Measurements from ENCODE around the gene OR2H1. TPM values are rescaled to one million over a fixed set of nuclear protein-coding genes. Genes with fewer than 3 reads are reported as not detected.

The OR2H1 gene
- polyA plus RNA-seq, 1 donor, result not detected

GRCh38 chr6:29483735-29484134 is 26.8 kb downstream of the OR2H1 start:
- DNase-seq, result no peak

- DNase-seq, result no peak
Observed at GRCh38 chr6:29486577-29486976, 29.6 kb downstream of the OR2H1 start.

GRCh38 chr6:29487131-29487530 is 30.2 kb downstream of the OR2H1 start:
- DNase-seq, result no peak

- DNase-seq, result no peak
Observed at GRCh38 chr6:29487660-29488059, 30.7 kb downstream of the OR2H1 start, which contains the start of gene MAS1L. MAS1L (minus strand) TSS chr6:29487956; CDS start chr6:29487902, 54 bp downstream.

GRCh38 chr6:29488874-29489273 is 31.9 kb downstream of the OR2H1 start:
- DNase-seq, result no peak

GRCh38 chr6:29489286-29489685 is 32.3 kb downstream of the OR2H1 start:
- no peak for DNase-seq

GRCh38 chr6:29490055-29490454 is 33.1 kb downstream of the OR2H1 start:
- no peak for DNase-seq

GRCh38 chr6:29490552-29490951 is 33.6 kb downstream of the OR2H1 start:
- DNase-seq, result no peak

GRCh38 chr6:29491574-29491973 is 34.6 kb downstream of the OR2H1 start:
- DNase-seq, result no peak

- DNase-seq, result no peak
Observed at GRCh38 chr6:29493261-29493660, 36.3 kb downstream of the OR2H1 start.

GRCh38 chr6:29494131-29494530 is 37.2 kb downstream of the OR2H1 start:
- DNase-seq, result no peak

GRCh38 chr6:29495571-29495970 is 38.6 kb downstream of the OR2H1 start:
- no peak for DNase-seq

- DNase-seq, result no peak
Observed at GRCh38 chr6:29496961-29497360, 40.0 kb downstream of the OR2H1 start.

GRCh38 chr6:29499704-29500103 is 42.7 kb downstream of the OR2H1 start:
- no peak for DNase-seq

- DNase-seq, result no peak
Observed at GRCh38 chr6:29500594-29500993, 43.6 kb downstream of the OR2H1 start.

- DNase-seq, result no peak
Observed at GRCh38 chr6:29501106-29501505, 44.2 kb downstream of the OR2H1 start.

- no peak for DNase-seq
Observed at GRCh38 chr6:29502181-29502580, 45.2 kb downstream of the OR2H1 start.

GRCh38 chr6:29502597-29502996 is 45.6 kb downstream of the OR2H1 start:
- no peak for DNase-seq

- DNase-seq, result no peak
Observed at GRCh38 chr6:29504961-29505360, 48.0 kb downstream of the OR2H1 start.

- DNase-seq, result no peak
Observed at GRCh38 chr6:29505808-29506207, 48.9 kb downstream of the OR2H1 start.

GRCh38 chr6:29506446-29507067 is 49.6 kb downstream of the OR2H1 start:
- no peak for DNase-seq

GRCh38 chr6:29507319-29507718 is 50.4 kb downstream of the OR2H1 start:
- no peak for DNase-seq

- no peak for DNase-seq
Observed at GRCh38 chr6:29509239-29509638, 52.3 kb downstream of the OR2H1 start.

GRCh38 chr6:29509711-29510110 is 52.8 kb downstream of the OR2H1 start:
- no peak for DNase-seq

- no peak for DNase-seq
Observed at GRCh38 chr6:29510202-29510601, 53.2 kb downstream of the OR2H1 start.
